GM19463 (cell line): Measurements from ENCODE around the gene FAM169A.
A peak's percentile ranks its signal among the peaks of the same experiment; 100 is the strongest.
"Not testable (repeated sequence)": the region's sequence is repeated elsewhere in the genome, so short reads cannot be mapped to it uniquely, and the experiment has no call there.

ENCODE experiments used
- ATAC-seq: cut with Tn5 transposase; IDR thresholded peaks from one replicate; pipeline ENCODE4 v1.9.1; 2021; ENCODE audit warnings: mild to moderate bottlenecking, moderate library complexity; ENCODE audit not compliant: unreplicated experiment

FAM169A gene

GRCh38 chr5:74870299-74871067 lies 4.3 kb upstream of the FAM169A start:
- no peak for ATAC-seq

DNA sequence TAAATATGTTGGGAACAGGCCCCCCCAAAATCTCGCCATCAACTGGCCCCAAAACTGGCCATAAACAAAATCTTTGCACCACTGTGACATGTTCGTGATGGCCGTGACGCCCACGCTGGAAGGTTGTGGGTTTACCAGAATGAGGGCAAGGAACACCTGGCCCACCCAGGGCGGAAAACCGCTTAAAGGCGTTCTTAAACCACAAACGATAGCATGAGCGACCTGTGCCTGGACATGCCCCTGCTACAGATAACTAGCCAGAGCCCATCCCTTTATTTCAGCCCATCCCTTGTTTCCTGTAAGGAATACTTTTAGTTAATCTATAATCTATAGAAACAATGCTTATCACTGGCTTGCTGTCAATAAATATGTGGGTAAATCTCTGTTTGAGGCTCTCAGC lies 3.2 kb upstream of the FAM169A start:
- ATAC-seq = not testable (repeated sequence)

- ATAC-seq = peak; percentile 4
Observed at GRCh38 chr5:74866596-74867162, 492 bp upstream of the FAM169A start.

GRCh38 chr5:74865256-74865803 lies 857 bp downstream of the FAM169A start:
- ATAC-seq = peak; percentile 5

DNA sequence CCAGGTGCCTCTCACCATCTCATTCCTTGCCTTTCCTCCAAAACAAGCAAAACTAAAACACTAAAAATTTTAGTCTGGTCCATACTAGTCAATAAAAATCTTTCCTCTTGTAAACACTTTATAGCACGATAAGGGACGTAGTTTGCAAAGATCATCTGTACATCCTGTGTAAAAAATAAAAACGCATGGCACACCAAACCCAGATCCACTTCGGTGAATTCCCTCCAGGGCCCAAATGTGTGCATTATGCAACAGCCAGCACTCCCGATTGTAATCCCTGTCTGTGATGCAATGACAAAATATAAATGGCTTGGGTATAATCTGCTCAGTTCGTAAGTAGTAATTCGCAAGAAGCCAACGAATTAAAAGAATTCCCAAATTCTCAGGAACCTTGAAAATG lies 1.4 kb downstream of the FAM169A start:
- no peak for ATAC-seq

- no peak for ATAC-seq
Observed at GRCh38 chr5:74863726-74864125, 2.5 kb downstream of the FAM169A start.

DNA sequence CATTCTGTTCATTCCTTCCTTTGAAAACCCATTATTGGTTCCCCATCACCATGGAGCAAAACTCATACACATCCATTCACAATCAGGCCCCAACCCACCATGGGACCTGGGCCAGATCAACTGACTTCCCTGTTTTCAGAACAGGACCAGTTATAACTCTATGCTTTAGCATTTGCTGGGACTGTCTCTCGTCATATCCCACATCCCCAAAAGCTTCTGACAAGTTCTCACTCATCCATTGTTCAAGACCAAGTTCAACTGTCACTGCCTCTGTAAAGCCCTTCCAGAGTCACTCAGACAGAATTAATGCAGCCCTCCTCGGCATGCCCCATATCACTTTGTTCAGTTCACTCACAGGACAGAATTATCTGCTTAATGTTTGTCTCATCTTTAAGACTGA lies 4.0 kb downstream of the FAM169A start:
- ATAC-seq = no peak

DNA sequence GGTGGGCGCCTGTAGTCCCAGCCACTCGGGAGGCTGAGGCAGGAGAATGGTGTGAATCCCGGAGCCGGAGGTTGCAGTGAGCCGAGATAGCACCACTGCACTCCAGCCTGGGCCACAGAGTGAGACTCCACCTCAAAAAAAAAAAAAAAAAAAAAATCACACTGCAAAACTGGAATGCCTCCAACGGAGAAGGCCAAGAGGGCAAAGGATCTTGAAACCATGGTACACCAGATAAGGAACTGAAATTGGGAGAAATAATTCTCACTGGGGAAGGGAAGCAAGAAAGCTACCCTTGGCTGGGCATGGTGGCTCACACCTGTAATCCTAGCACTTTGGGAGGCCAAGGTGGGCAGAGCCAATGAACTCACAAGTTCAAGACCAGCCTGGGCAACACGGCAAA lies 9.2 kb downstream of the FAM169A start:
- ATAC-seq = not testable (repeated sequence)

DNA sequence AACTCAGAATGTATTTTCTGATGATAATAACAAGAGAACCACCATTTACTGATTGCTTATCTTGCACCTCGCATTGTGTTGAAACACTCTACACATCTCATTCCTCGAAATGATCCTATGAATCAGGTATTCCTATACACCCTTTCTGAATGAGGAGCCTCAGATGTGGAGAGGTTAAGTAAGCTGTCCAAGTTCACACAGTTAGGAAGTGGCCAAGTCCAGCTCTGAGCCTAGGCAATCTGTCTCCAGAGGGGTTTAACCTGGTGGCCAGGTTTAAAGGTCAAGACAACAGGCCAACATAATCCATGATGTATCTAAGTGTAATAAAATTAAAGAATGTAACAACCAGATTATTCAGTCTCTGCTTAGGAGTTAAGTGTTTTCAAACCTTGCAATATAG lies 12.9 kb downstream of the FAM169A start:
- no peak for ATAC-seq

- ATAC-seq = no peak
Observed at GRCh38 chr5:74851684-74852353, 14.4 kb downstream of the FAM169A start.

DNA sequence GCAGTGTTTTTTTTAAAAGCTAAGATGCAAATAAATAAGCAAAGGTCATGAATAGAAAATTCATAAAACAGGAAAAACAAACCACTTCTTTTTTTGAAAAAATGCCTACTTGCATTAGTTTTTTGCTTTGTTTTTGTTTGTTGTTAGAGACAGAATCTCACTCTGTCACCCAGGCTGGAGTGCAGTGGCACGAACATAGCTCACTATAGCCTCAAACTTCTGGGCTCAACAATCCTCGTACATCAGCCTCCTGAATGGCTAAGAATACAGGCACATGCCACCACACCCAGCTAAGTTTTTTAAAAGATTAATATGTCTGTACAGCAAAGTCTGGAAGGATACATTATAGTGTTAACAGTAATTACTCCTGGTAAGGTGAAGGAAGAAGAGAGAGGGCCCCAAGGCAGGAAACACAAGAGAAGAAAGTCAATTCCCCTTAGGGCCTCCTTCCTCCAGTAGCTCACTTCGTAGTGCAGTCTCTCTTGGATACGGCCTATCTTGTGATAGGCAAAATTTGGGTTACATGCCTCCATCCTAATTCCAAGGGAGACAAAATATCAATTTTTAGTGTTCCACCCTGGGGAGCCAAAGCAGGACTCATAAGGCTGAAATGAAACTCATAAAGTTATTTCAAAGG lies 15.3 kb downstream of the FAM169A start:
- no peak for ATAC-seq

GRCh38 chr5:74850030-74850429 lies 16.2 kb downstream of the FAM169A start:
- ATAC-seq = no peak

- no peak for ATAC-seq
Observed at GRCh38 chr5:74848553-74849025, 17.6 kb downstream of the FAM169A start.

- no peak for ATAC-seq
Observed at GRCh38 chr5:74839229-74839628, 27.0 kb downstream of the FAM169A start.

DNA sequence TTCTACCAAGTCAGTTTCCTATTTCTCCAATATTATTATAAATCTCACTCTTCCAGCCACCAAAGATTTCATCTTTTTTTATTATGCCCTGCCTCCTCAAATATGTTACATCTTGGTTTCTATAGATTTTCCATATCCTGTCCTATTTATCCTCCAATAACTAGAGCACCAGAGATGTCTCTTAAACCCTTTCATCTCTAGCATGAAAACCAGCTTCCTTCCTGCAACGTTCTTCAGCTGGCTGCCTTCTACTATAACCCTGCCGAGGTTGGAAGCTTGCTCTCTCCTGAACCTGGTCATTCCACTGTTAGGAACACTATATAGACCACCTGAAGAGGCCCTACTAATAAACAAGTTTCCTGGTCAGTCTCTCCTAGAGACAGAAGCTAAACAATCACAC lies 27.9 kb downstream of the FAM169A start:
- ATAC-seq = no peak

DNA sequence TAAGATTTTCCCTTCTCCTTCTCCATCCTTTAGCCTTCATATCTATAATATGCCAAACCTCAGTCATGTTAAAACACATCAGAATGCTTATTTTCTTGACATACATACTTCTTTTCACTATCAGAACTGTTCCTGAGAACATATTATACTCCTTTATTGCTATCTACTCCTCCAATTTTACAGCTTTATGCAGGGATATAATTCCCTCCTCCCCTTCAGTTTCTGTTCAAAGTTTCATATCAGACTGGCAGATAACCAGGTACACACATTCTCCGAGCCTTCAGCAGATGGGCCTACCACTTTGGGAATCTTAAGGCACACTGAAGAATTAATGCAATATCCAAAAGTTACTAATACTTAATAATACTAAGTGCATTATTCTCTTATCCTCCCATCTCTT lies 29.1 kb downstream of the FAM169A start:
- ATAC-seq = no peak

DNA sequence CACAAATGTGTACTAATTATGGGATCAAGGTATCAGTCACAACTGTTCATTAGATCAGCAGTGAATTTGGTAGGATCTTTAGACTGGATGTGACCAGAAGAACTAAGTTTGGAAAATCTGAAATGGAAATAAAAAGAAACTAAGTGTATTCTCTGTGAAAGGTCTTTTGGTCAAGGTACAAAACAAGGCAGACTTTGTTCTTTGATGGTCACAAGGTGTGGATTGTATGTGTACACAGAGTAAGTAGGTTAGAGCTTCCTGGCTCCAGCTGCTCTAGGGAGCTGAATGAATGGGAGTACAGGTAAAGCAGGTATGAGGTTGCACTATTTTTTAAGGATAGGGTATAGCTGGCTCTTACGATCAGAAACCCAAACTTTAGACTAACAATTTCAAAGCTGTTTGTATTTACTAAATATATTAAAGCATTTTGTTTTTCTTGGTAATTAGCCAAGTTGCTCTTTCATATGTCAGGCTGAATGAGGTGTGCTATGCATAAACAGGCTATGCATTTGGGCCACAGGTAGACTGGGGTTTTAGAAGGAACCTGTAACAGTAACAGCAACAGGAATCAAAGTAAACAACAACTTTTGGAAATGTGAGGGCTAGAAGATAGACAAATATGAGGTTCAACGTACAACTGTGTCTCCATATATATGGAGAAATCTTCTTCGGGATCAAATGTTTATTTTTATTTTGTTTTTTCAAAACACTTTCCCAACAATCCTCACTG lies 32.5 kb downstream of the FAM169A start:
- ATAC-seq = no peak

- no peak for ATAC-seq
Observed at GRCh38 chr5:74829413-74829812, 36.8 kb downstream of the FAM169A start.

DNA sequence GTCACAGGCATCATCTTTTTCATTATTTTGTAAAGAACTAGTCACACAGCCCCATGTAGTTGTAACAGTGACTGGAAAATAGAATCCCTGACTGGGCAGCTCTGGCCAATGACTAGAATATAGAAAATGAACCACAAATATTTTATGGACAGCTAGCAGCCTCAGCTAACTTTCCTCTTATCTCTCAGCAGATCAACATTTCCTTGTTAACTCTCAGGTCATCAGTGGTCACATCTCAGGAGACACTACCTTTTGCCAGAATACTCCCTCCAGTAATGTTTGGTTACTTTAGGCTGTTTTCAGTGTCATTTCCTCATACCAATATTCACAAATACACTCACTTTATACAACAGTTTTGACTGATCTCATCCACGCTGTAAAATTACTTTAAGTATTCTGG lies 43.9 kb downstream of the FAM169A start:
- no peak for ATAC-seq

DNA sequence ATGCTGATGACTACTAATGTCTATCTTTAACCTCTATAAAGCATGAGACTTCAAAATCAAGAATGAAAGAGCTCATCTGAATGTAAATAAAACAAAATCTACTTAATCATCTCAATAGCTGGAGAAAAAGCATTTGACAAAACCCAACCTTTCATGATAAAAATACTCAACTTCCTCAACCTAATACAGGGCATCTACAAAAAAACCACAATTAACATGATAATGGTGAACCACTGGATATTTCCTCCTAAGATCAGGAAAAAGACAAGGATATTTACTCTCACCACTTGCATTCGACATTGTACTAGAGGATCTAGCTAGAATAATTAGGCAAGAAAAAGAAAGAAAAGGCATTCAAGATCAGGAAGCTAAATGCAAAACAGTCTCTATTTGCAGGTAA lies 49.3 kb downstream of the FAM169A start:
- no peak for ATAC-seq

- no peak for ATAC-seq
Observed at GRCh38 chr5:74810915-74811314, 55.3 kb downstream of the FAM169A start.
